K562 (cell line): Measurements from ENCODE around the gene FES. TPM values are rescaled to one million over a fixed set of nuclear protein-coding genes. Genes with fewer than 3 reads are reported as not detected.

ENCODE experiments used
- ARNT ChIP-seq, 2 experiments: fragments of 450-650 bp; IDR thresholded peaks; 2 replicates each; pipeline ENCODE4 v1.6.1; 2016; ENCODE audit warnings: mild to moderate bottlenecking in 1 of 2
- CBX3 ChIP-seq, 2 experiments: IDR thresholded peaks; 1 replicate in 1 of 2; 2 replicates in 1 of 2; pipeline ENCODE4 v1.6.1; 2012; ENCODE audit warnings: inconsistent platforms in 2 of 2, low read length in 2 of 2, borderline replicate concordance in 1 of 2, control low read depth in 1 of 2
- NFE2 ChIP-seq: IDR thresholded peaks from 2 replicates; pipeline ENCODE4 v1.6.1; 2014; ENCODE audit warnings: antibody characterized with exemption, low read depth
- PYGO2 ChIP-seq: fragments of 450-650 bp; IDR thresholded peaks from 2 replicates; pipeline ENCODE4 v1.6.1; 2016; ENCODE audit warnings: mild to moderate bottlenecking, missing genetic modification characterization, moderate library complexity, missing compliant biosample characterization
- ZNF239 ChIP-seq: fragments of 250-450 bp; sonication (Bioruptor Pico); IDR thresholded peaks from 2 replicates; pipeline ENCODE4 v1.4.0; 2020; ENCODE audit warnings: mild to moderate bottlenecking
- polyA plus RNA-seq, 8 experiments: library from polyadenylated mRNA; depleted of rRNA in 4 of 8; stranded (reverse) in 5 of 8; unstranded in 3 of 8; fragments of >200 nt; fragmentation: Nextera tagmentation in 2 of 8; fragmentation: Illumina TruSeq in 1 of 8; extraction: Ambion mirVana in 2 of 8; extraction: Trizol in 1 of 8; gene quantifications; 2 replicates each; pipeline versions ENCODE4 v1.2.1 to v1.2.3, GENCODE V29; 2011 to 2014; ENCODE audit warnings: inconsistent platforms in 1 of 8, missing spikeins in 1 of 8
- total RNA-seq, 7 experiments: library from RNA; depleted of rRNA in 6 of 7; stranded (reverse); fragments of >200 nt in 6 of 7; fragmentation: Illumina TruSeq in 2 of 7; extraction: Trizol in 2 of 7; gene quantifications; 2 replicates each; pipeline versions ENCODE4 v1.2.1 to v1.2.3, GENCODE V29; 2011 to 2021; ENCODE audit warnings: low replicate concordance in 1 of 7
- TF ChIP-seq, protein P1 (sequence below): fragments of 450-650 bp; IDR thresholded peaks from 2 replicates; pipeline ENCODE4 v1.6.1; 2016; ENCODE audit warnings: mild to moderate bottlenecking, moderate library complexity
- TF ChIP-seq, protein P2 (sequence below): sonication (generic); formaldehyde crosslinking; IDR thresholded peaks from 2 replicates; pipeline ENCODE4 v1.8.1; 2023; ENCODE audit warnings: mild to moderate bottlenecking, missing genetic modification reagents
- TF ChIP-seq, protein P3 (sequence below): sonication (generic); formaldehyde crosslinking; IDR thresholded peaks from 2 replicates; pipeline ENCODE4 v1.8.0; 2022; ENCODE audit warnings: mild to moderate bottlenecking, missing genetic modification reagents
- TF ChIP-seq, protein P4 (sequence below): sonication (generic); formaldehyde crosslinking; IDR thresholded peaks from 2 replicates; pipeline ENCODE4 v1.8.1; 2022; ENCODE audit warnings: missing genetic modification reagents

The FES gene
- total and polyA plus RNA-seq, 9 of the 15 experiments (the other 6 are each of a cell fraction or from before 2014, with no cell fraction given) = 0.38 to 2.6 (median 0.82) TPM

DNA sequence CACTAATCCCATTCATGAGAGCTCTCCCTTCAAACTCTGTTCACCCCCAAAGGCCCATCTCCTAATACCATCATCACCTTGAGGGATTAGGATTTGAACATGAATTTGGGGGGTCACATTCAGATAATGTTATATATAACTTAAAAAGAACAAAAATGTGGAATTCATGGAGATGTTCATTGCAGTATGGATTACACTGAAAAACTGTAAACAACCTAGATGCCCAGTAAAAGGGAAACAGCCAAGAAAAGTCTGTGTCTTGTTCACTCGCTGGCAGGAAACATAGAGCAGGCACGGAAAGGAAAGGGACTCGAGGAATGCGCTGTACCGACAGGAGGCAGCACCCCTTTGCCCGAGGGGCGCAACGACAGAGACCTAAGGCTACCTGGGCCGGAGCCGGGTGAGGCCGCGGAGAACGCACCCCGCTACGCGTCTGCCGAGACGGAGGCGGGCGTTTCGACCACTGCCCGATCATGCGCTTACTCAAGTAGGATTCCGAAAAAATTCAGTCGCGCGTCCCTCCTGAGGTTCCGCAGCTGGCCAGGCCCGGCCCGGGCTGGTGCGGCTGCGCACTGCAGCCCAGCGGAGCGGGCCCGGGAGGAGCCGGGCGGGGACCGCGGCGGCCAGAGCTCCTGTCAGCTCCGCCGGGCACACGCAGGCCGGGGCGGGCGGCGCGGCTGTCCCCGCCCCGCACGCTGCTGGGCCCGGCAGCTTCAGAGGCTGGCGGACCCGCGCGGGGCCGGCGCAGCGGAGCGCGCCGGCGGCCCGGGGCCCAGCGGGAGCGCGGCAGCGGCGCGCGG is 17.9 kb downstream of the FES start (continued):
- TF ChIP-seq, protein P1, sequence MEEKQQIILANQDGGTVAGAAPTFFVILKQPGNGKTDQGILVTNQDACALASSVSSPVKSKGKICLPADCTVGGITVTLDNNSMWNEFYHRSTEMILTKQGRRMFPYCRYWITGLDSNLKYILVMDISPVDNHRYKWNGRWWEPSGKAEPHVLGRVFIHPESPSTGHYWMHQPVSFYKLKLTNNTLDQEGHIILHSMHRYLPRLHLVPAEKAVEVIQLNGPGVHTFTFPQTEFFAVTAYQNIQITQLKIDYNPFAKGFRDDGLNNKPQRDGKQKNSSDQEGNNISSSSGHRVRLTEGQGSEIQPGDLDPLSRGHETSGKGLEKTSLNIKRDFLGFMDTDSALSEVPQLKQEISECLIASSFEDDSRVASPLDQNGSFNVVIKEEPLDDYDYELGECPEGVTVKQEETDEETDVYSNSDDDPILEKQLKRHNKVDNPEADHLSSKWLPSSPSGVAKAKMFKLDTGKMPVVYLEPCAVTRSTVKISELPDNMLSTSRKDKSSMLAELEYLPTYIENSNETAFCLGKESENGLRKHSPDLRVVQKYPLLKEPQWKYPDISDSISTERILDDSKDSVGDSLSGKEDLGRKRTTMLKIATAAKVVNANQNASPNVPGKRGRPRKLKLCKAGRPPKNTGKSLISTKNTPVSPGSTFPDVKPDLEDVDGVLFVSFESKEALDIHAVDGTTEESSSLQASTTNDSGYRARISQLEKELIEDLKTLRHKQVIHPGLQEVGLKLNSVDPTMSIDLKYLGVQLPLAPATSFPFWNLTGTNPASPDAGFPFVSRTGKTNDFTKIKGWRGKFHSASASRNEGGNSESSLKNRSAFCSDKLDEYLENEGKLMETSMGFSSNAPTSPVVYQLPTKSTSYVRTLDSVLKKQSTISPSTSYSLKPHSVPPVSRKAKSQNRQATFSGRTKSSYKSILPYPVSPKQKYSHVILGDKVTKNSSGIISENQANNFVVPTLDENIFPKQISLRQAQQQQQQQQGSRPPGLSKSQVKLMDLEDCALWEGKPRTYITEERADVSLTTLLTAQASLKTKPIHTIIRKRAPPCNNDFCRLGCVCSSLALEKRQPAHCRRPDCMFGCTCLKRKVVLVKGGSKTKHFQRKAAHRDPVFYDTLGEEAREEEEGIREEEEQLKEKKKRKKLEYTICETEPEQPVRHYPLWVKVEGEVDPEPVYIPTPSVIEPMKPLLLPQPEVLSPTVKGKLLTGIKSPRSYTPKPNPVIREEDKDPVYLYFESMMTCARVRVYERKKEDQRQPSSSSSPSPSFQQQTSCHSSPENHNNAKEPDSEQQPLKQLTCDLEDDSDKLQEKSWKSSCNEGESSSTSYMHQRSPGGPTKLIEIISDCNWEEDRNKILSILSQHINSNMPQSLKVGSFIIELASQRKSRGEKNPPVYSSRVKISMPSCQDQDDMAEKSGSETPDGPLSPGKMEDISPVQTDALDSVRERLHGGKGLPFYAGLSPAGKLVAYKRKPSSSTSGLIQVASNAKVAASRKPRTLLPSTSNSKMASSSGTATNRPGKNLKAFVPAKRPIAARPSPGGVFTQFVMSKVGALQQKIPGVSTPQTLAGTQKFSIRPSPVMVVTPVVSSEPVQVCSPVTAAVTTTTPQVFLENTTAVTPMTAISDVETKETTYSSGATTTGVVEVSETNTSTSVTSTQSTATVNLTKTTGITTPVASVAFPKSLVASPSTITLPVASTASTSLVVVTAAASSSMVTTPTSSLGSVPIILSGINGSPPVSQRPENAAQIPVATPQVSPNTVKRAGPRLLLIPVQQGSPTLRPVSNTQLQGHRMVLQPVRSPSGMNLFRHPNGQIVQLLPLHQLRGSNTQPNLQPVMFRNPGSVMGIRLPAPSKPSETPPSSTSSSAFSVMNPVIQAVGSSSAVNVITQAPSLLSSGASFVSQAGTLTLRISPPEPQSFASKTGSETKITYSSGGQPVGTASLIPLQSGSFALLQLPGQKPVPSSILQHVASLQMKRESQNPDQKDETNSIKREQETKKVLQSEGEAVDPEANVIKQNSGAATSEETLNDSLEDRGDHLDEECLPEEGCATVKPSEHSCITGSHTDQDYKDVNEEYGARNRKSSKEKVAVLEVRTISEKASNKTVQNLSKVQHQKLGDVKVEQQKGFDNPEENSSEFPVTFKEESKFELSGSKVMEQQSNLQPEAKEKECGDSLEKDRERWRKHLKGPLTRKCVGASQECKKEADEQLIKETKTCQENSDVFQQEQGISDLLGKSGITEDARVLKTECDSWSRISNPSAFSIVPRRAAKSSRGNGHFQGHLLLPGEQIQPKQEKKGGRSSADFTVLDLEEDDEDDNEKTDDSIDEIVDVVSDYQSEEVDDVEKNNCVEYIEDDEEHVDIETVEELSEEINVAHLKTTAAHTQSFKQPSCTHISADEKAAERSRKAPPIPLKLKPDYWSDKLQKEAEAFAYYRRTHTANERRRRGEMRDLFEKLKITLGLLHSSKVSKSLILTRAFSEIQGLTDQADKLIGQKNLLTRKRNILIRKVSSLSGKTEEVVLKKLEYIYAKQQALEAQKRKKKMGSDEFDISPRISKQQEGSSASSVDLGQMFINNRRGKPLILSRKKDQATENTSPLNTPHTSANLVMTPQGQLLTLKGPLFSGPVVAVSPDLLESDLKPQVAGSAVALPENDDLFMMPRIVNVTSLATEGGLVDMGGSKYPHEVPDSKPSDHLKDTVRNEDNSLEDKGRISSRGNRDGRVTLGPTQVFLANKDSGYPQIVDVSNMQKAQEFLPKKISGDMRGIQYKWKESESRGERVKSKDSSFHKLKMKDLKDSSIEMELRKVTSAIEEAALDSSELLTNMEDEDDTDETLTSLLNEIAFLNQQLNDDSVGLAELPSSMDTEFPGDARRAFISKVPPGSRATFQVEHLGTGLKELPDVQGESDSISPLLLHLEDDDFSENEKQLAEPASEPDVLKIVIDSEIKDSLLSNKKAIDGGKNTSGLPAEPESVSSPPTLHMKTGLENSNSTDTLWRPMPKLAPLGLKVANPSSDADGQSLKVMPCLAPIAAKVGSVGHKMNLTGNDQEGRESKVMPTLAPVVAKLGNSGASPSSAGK = peak; percentile 56
- TF ChIP-seq ZNF239 (CRISPR knock-in tag) = no peak
- TF ChIP-seq, protein P2, sequence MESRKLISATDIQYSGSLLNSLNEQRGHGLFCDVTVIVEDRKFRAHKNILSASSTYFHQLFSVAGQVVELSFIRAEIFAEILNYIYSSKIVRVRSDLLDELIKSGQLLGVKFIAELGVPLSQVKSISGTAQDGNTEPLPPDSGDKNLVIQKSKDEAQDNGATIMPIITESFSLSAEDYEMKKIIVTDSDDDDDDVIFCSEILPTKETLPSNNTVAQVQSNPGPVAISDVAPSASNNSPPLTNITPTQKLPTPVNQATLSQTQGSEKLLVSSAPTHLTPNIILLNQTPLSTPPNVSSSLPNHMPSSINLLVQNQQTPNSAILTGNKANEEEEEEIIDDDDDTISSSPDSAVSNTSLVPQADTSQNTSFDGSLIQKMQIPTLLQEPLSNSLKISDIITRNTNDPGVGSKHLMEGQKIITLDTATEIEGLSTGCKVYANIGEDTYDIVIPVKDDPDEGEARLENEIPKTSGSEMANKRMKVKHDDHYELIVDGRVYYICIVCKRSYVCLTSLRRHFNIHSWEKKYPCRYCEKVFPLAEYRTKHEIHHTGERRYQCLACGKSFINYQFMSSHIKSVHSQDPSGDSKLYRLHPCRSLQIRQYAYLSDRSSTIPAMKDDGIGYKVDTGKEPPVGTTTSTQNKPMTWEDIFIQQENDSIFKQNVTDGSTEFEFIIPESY (CRISPR knock-in tag) = no peak
- TF ChIP-seq CBX3 (IDR thresholded peaks at IDR 0.05; ENCODE audit: borderline replicate concordance in 1 of 2, low read length in 2 of 2) = 0 out of 3 replicates have a peak, but pooled peaks of 1 of the 2 experiments have one; percentile 59
- TF ChIP-seq, protein P3, sequence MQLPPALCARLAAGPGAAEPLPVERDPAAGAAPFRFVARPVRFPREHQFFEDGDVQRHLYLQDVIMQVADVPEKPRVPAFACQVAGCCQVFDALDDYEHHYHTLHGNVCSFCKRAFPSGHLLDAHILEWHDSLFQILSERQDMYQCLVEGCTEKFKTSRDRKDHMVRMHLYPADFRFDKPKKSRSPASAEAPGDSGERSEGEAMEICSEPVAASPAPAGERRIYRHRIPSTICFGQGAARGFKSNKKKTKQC = no peak
- no peak for TF ChIP-seq PYGO2 (tag)
- TF ChIP-seq NFE2 = 0 out of 2 replicates have a peak, but pooled peaks have one; percentile 8
- TF ChIP-seq ARNT (IDR thresholded peaks at IDR 0.05) = peak in 1 of 2 experiments; percentile 64; a peak in 2 of 4 replicates
- TF ChIP-seq, protein P4, sequence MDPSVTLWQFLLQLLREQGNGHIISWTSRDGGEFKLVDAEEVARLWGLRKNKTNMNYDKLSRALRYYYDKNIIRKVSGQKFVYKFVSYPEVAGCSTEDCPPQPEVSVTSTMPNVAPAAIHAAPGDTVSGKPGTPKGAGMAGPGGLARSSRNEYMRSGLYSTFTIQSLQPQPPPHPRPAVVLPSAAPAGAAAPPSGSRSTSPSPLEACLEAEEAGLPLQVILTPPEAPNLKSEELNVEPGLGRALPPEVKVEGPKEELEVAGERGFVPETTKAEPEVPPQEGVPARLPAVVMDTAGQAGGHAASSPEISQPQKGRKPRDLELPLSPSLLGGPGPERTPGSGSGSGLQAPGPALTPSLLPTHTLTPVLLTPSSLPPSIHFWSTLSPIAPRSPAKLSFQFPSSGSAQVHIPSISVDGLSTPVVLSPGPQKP (CRISPR knock-in tag) = no peak
